Measurements from ENCODE around the gene SMC3.

The SMC3 gene

GRCh38 chr10:110546077-110546476 is 21.4 kb upstream of the SMC3 start:
- no peak for DNase-seq (ENCODE audit: low read depth)

- DNase-seq (ENCODE audit: low read depth) = no peak
Observed at GRCh38 chr10:110546499-110547110, 20.9 kb upstream of the SMC3 start.

GRCh38 chr10:110547139-110547761 is 20.2 kb upstream of the SMC3 start:
- DNase-seq (ENCODE audit: low read depth) = no peak

- no peak for DNase-seq (ENCODE audit: low read depth)
Observed at GRCh38 chr10:110548002-110548401, 19.5 kb upstream of the SMC3 start.

- no peak for DNase-seq (ENCODE audit: low read depth)
Observed at GRCh38 chr10:110549211-110549610, 18.3 kb upstream of the SMC3 start.

- DNase-seq (ENCODE audit: low read depth) = no peak
Observed at GRCh38 chr10:110553905-110554304, 13.6 kb upstream of the SMC3 start.

GRCh38 chr10:110556296-110556695 is 11.2 kb upstream of the SMC3 start:
- no peak for DNase-seq (ENCODE audit: low read depth)

- DNase-seq (ENCODE audit: low read depth) = peak; percentile 48
Observed at GRCh38 chr10:110556969-110557601, 10.4 kb upstream of the SMC3 start.

GRCh38 chr10:110558041-110558440 is 9.5 kb upstream of the SMC3 start:
- no peak for DNase-seq (ENCODE audit: low read depth)

- no peak for DNase-seq (ENCODE audit: low read depth)
Observed at GRCh38 chr10:110560012-110560411, 7.5 kb upstream of the SMC3 start.

- no peak for DNase-seq (ENCODE audit: low read depth)
Observed at GRCh38 chr10:110561292-110561691, 6.2 kb upstream of the SMC3 start.

- no peak for DNase-seq (ENCODE audit: low read depth)
Observed at GRCh38 chr10:110562348-110562747, 5.1 kb upstream of the SMC3 start.

- DNase-seq (ENCODE audit: low read depth) = no peak
Observed at GRCh38 chr10:110563132-110563531, 4.4 kb upstream of the SMC3 start.

- DNase-seq (ENCODE audit: low read depth) = no peak
Observed at GRCh38 chr10:110566472-110567200, 859 bp upstream of the SMC3 start.

GRCh38 chr10:110568055-110568735 is 700 bp downstream of the SMC3 start:
- DNase-seq (ENCODE audit: low read depth) = peak; percentile 28

GRCh38 chr10:110569122-110569521 is 1.6 kb downstream of the SMC3 start:
- DNase-seq (ENCODE audit: low read depth) = no peak

- DNase-seq (ENCODE audit: low read depth) = no peak
Observed at GRCh38 chr10:110569736-110570135, 2.2 kb downstream of the SMC3 start.

- DNase-seq (ENCODE audit: low read depth) = no peak
Observed at GRCh38 chr10:110571093-110571743, 3.7 kb downstream of the SMC3 start.

- DNase-seq (ENCODE audit: low read depth) = no peak
Observed at GRCh38 chr10:110572862-110573261, 5.4 kb downstream of the SMC3 start.

- DNase-seq (ENCODE audit: low read depth) = no peak
Observed at GRCh38 chr10:110574420-110574819, 6.9 kb downstream of the SMC3 start.

GRCh38 chr10:110576220-110576619 is 8.7 kb downstream of the SMC3 start:
- no peak for DNase-seq (ENCODE audit: low read depth)

- no peak for DNase-seq (ENCODE audit: low read depth)
Observed at GRCh38 chr10:110577056-110577455, 9.6 kb downstream of the SMC3 start.
